GM19238 (cell line): Measurements from ENCODE around the gene CYP2F1.
A peak's percentile ranks its signal among the peaks of the same experiment; 100 is the strongest.
"Not testable (repeated sequence)": the region's sequence is repeated elsewhere in the genome, so short reads cannot be mapped to it uniquely, and the experiment has no call there.

Experiments used
- DNase-seq: peaks from one replicate; pipeline ENCODE4 v3.0.0; 2011; ENCODE audit warnings: low spot score; ENCODE audit not compliant: insufficient read length

CYP2F1 gene

GRCh38 chr19:41127362-41127761 is 13.1 kb downstream of the CYP2F1 start:
- DNase-seq = not testable (repeated sequence)

DNA sequence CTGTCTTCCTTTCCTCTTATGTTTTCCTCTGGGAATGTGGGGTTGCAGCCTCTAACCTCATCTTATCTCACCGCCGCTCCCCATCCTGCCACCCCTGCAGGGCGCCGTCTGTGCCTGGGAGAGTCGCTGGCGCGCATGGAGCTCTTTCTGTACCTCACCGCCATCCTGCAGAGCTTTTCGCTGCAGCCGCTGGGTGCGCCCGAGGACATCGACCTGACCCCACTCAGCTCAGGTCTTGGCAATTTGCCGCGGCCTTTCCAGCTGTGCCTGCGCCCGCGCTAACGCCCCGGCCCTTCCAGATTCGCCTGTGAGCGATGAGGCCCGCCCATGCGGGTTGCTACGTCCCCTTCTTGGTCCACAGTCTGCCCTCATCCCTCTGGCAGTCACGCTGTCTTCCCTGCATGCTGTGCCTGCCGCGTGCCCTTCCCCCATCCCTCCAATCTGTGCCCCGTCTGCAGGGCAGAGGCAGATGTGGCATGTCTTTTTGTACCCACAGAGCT is 13.6 kb downstream of the CYP2F1 start:
- not testable (repeated sequence) for DNase-seq

GRCh38 chr19:41128692-41129091 is 14.5 kb downstream of the CYP2F1 start:
- DNase-seq = no peak

DNA sequence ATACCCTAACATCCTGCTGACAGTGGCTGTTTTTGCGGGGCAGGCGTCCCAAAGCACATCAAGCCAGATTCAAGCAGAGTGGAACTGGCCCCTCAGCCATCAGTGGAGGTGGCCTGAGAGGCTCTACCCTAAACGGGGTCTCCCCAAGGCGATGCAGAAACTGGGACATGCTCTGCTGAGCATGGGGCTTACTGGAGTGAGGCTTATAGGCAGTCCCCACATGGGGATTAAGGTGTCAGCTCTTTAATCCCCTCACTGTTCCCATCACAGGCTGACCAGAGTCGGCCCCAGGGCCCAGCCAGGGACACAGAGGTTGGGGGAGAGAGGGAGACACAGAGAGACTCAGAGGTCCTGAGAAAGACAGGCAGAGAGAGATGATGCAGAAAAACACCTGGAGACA is 17.0 kb downstream of the CYP2F1 start:
- no peak for DNase-seq

DNA sequence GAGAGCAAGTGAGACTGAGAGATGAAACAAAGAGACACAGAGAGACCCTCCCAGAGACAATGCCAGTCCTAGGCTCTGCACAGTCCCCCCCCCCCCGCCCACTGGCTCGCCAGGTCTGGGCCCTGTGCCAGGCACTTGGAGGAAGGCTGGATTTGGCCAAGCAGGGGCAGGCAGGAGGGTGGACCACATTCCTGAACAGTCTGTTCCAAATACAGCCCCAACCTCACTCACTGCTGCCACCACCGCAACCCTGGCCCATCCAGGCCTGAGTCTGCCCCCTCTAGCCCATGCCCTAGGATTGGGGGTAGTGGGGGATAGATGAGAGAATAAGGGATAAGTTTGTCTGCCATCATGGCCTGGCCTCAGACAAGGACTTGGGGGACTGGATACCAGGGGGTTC is 19.0 kb downstream of the CYP2F1 start:
- no peak for DNase-seq

DNA sequence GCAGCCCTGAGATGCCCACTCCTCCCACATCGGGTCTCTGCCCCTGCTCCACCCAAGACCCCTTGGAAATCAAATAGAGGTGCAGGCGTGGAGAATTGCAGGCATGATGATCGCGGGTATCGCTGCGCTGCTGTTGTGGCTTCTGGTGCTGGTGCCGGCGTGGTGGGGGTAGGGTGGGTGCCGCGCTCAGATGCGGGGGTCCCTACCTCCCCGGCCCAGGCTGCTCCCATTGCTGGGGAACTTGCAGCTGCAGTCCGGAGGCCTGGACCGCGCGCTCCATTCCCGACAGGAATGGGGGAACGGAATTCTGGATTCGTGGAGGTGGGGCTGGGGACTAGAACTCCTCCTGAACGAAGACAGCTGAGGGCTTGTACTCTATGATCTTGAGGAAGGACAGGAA is 20.4 kb downstream of the CYP2F1 start:
- DNase-seq = no peak

DNA sequence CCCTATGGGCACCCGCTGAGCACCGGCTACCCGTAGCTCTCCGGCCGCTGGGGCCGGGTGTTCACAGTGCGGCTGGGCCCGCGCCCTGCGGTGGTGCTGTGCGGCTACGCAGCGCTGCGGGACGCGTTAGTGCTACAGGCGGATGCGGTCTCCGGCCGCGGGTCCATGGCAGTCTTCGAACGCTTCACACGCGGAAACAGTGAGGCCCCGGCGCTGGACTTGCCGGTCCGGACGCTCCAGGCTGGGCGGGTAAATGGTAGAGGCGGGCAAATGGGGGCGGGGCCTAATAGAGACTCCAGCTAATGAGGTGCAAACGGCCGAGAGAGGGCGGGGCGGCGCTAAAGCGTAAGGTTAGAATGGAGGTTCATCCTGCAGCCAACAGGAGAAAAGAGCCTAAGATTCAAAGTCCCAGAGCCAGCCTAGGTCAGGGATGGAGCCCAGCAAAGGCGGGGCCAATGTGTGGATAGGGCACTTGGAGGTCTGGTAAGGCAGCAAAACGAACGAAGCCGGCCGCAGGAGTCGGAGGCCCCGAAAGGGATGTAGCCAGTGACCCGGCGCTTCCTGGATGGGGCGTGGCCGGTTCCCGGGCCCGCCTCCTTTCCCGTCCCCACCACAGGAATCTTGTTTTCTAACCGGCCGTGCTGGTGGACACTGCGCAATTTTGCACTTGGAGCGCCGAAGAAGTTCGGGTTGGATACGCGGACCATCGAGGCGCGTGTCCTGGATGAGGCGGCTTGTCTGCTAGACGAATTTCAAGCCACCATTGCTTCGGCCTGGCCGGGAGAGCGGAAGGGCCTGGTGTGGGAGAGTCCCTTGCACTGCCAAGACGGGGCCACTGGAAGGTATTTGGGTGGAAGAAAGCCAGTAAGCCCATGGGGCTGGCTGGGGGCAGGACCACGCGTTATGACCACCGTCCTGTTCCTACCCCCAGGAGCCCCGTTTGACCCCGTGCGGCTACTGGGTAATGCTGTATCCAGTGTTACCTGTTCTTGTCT is 21.5 kb downstream of the CYP2F1 start:
- DNase-seq = not testable (repeated sequence)

- DNase-seq = no peak
Measured at GRCh38 chr19:41136636-41137455, 22.6 kb downstream of the CYP2F1 start.

GRCh38 chr19:41144403-41144802 is 30.2 kb downstream of the CYP2F1 start:
- DNase-seq = peak; percentile 31

GRCh38 chr19:41149831-41150230 is 35.6 kb downstream of the CYP2F1 start:
- no peak for DNase-seq

DNA sequence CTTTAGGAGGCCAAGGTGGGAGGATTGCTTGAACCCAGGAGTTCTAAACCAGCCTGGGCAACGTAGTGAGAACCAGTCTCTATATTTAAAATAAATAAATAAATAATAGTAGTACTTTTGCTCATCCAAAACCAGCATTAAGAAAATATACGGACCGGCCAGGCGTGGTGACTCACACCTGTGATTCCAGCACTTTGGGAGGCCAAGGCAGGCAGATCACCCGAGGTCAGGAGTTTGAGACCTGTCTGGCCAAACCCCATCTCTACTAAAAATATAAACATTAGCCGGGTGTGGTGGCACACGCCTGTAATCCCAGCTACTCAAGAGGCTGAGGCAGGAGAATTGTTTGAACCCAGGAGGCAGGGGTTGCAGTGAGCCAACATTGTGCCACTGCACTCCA is 36.8 kb downstream of the CYP2F1 start:
- not testable (repeated sequence) for DNase-seq

DNA sequence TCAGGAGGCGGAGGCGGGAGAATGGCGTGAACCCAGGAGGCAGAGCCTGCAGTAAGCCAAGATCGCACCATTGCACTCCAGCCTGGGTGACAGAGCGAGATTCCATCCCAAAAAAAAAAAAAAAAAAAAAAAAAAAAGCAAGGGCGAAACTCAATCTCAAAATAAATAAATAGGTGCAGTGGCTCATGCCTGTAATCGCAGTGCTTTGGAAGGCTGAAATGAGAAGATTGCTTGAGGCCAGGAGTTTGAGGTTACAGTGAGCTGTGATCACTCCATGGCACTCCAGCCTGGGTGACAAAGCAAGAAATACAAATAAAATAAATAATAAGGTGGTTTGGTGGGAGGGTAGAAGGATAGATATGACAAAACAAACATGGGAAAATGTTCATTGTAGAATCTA is 39.8 kb downstream of the CYP2F1 start:
- no peak for DNase-seq

GRCh38 chr19:41156207-41156606 is 42.0 kb downstream of the CYP2F1 start:
- no peak for DNase-seq

- no peak for DNase-seq
Measured at GRCh38 chr19:41159881-41160280, 45.6 kb downstream of the CYP2F1 start.

GRCh38 chr19:41161903-41162302 is 47.7 kb downstream of the CYP2F1 start:
- no peak for DNase-seq

- DNase-seq = no peak
Measured at GRCh38 chr19:41166944-41167804, 52.9 kb downstream of the CYP2F1 start.

DNA sequence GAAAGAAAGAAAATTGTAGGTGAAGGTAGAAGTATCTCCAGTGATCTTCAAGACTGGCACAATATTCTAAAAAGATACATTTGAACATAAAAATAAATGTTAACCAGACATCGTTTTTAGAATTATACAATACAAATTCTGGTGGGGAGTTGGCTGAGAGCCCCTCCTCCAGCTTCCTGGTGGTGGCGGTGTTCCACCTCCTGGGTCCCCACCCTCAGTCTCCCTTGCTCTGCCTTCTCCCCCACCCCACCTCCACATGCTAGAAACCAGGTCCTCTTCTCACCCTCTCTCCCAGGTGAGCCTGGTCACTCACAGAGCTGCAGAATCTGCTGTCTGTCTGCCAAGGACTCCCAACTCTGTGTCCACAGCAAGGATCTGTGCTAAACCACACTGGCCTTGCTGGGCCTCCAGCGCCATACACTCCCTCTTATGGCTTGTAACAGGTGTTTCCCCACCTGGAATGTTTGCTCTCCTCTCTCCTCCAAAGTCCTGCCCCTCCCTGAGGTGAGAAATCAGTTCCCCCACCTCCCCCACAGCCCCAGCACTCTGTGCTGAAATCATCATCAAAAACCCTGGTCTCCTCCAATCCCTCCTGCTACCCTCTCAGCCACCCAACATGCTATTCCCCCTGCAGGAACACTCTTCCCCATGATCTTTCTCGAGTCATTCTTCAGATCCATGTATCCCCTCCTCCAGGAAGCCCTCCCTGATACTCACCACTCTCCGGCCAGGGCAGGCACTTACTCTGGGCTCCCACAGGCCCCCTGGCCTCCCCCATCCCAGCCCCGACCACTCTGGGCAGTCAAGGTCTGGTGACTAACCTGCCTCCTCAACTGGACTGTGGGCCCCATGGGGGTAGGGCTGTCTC is 58.3 kb downstream of the CYP2F1 start:
- DNase-seq = no peak

DNA sequence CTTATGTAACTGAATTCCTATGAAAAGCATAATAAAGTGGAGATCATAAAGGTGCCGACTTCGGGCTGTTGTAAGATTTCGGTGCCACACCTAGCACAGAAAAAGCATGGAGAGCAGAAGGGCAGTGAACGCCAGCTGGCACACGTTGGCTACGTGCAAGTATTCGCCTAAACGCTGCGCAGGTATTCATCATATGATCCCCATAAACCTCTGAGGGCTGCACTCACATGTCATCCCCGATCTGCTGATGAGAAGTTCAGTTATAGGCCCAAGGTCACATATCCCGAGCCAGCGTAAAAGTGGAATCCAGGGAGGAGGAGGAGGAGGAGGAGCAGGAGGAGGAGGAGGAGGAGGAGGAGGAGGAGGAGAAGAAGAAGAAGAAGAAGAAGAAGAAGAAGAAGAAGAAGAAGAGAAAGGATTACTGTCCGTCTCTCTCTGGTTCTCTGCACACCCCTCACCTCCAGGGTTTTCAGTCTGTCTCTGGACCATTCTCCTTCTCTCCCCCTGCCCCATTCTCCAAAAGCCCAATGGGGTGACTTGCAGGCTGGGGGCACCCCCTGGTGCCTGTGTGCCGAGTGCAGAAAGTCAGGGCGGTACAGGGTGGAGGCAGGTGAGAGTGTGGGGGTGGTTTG is 60.2 kb downstream of the CYP2F1 start:
- DNase-seq = no peak
